ENCODE results near the gene DNAJB9. TPM values are rescaled to one million over a fixed set of nuclear protein-coding genes. Genes with fewer than 3 reads are reported as not detected.

The DNAJB9 gene
- total and polyA plus RNA-seq, 2 experiments from 2014 or later = 7.3 to 16.0 TPM

DNA sequence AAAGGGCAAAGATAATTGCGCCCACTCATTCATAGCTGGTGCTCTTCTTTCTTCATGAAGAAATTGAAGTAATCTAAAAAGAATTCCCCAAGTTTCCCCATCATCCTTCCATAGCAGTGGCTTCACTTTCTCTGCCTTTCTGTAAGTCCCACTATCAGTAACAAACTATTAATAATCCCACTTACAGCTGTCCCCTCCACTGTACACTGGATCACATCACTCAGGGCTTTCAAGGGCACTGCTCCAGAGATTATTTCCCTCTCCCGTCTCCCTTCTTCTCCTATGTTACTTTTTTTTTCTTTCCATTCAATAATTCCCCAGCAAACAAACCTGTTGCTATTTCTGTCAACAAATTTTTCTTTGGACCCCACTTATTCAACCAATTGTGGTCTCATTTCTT lies 16.2 kb downstream of the DNAJB9 start:
- H3K4me3 Mint-ChIP-seq = no peak overlapping the region
- Histone ChIP-seq H3F3A (replicated peaks; ENCODE audit: low read depth) (no peaks in the 10 kb centered on the region), H3K9me2 (ENCODE audit: insufficient read depth) (no peaks in the 10 kb centered on the region; the same call in 1 of the 2 replicates), H3K79me2 (replicated peaks; ENCODE audit: insufficient read depth) (no peaks in the 10 kb centered on the region), H3K4me3 (no peak overlapping the region), H3K4me2 (no peak overlapping the region), H3K4me1 (ENCODE audit: insufficient read depth) (peaks cover 4% of the 10 kb centered on the region; the same call in 1 of the 2 replicates), H4K20me1 (replicated peaks; ENCODE audit: insufficient read depth) (no peaks in the 10 kb centered on the region), H3K27me3 (ENCODE audit: insufficient read depth) (no peaks in the 10 kb centered on the region), H3K36me3 (ENCODE audit: insufficient read depth) (no peaks in the 10 kb centered on the region; the same call in 1 of the 2 replicates), H3K27ac (ENCODE audit: low read depth) (no peak overlapping the region), H2AFZ (no peak overlapping the region)
- H3K9me3 Mint-ChIP-seq = peaks cover 4% of the 10 kb centered on the region
- ATAC-seq (no peak), DNase-seq (ENCODE audit: low spot score) (no peak)
- H3K4me1 Mint-ChIP-seq = peaks cover 19% of the 10 kb centered on the region
- peaks cover 5% of the 10 kb centered on the region for H3K36me3 Mint-ChIP-seq (ENCODE audit: low read depth)
- H3K27ac Mint-ChIP-seq = no peak overlapping the region
- H3K27me3 Mint-ChIP-seq (ENCODE audit: insufficient read depth, low read depth, poor library complexity) = no peaks in the 10 kb centered on the region
- TF ChIP-seq CREB1 (CRISPR knock-in tag; IDR thresholded peaks at IDR 0.05; ENCODE audit: low read depth) (no peak), POLR2AphosphoS5 (IDR thresholded peaks at IDR 0.05; ENCODE audit: low read depth) (no peak)
- TF ChIP-seq, protein P1, sequence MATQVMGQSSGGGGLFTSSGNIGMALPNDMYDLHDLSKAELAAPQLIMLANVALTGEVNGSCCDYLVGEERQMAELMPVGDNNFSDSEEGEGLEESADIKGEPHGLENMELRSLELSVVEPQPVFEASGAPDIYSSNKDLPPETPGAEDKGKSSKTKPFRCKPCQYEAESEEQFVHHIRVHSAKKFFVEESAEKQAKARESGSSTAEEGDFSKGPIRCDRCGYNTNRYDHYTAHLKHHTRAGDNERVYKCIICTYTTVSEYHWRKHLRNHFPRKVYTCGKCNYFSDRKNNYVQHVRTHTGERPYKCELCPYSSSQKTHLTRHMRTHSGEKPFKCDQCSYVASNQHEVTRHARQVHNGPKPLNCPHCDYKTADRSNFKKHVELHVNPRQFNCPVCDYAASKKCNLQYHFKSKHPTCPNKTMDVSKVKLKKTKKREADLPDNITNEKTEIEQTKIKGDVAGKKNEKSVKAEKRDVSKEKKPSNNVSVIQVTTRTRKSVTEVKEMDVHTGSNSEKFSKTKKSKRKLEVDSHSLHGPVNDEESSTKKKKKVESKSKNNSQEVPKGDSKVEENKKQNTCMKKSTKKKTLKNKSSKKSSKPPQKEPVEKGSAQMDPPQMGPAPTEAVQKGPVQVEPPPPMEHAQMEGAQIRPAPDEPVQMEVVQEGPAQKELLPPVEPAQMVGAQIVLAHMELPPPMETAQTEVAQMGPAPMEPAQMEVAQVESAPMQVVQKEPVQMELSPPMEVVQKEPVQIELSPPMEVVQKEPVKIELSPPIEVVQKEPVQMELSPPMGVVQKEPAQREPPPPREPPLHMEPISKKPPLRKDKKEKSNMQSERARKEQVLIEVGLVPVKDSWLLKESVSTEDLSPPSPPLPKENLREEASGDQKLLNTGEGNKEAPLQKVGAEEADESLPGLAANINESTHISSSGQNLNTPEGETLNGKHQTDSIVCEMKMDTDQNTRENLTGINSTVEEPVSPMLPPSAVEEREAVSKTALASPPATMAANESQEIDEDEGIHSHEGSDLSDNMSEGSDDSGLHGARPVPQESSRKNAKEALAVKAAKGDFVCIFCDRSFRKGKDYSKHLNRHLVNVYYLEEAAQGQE (IDR thresholded peaks at IDR 0.05; ENCODE audit: unreplicated experiment) = no peak

- peaks cover under 1% of the 10 kb centered on the region; the same call in 1 of the 3 replicates for H3K36me3 Mint-ChIP-seq (ENCODE audit: low read depth)
- H3F3A ChIP-seq (replicated peaks; ENCODE audit: low read depth) = no peaks in the 10 kb centered on the region
- no peaks in the 10 kb centered on the region for H3K27me3 Mint-ChIP-seq (ENCODE audit: insufficient read depth, low read depth, poor library complexity)
- peaks cover 14% of the 10 kb centered on the region for H3K4me1 Mint-ChIP-seq
- H2AFZ ChIP-seq = no peak overlapping the region
- no peak overlapping the region for H3K4me3 Mint-ChIP-seq
- H3K36me3 ChIP-seq (ENCODE audit: insufficient read depth) = no peaks in the 10 kb centered on the region
- no peaks in the 10 kb centered on the region; the same call in 1 of the 2 replicates for H3K9me2 ChIP-seq (ENCODE audit: insufficient read depth)
- no peak overlapping the region for H3K4me3 ChIP-seq
- ATAC-seq = no peak
- no peak overlapping the region for H3K27ac Mint-ChIP-seq
- DNase-seq (ENCODE audit: low spot score) = no peak
- H3K9me3 Mint-ChIP-seq = no peaks in the 10 kb centered on the region; the same call in 2 of the 3 replicates
- no peaks in the 10 kb centered on the region for H3K79me2 ChIP-seq (replicated peaks; ENCODE audit: insufficient read depth)
- H3K4me2 ChIP-seq = no peak overlapping the region
- no peaks in the 10 kb centered on the region for H3K27me3 ChIP-seq (ENCODE audit: insufficient read depth)
- H3K27ac ChIP-seq (ENCODE audit: low read depth) = no peak overlapping the region
- H4K20me1 ChIP-seq (replicated peaks; ENCODE audit: insufficient read depth) = no peaks in the 10 kb centered on the region
- peaks cover 4% of the 10 kb centered on the region; the same call in 1 of the 2 replicates for H3K4me1 ChIP-seq (ENCODE audit: insufficient read depth)
- no peak for TF ChIP-seq POLR2AphosphoS5 (IDR thresholded peaks at IDR 0.05; ENCODE audit: low read depth)
- TF ChIP-seq EZH2 (IDR thresholded peaks at IDR 0.05; ENCODE audit: low read depth, unreplicated experiment) = no peak
- no peak for TF ChIP-seq JUNB (IDR thresholded peaks at IDR 0.05; ENCODE audit: unreplicated experiment)
- no peak for TF ChIP-seq CTCF (conservative IDR thresholded peaks at IDR 0.05; ENCODE audit: low read depth in 2 of 2)
- TF ChIP-seq, protein P2, sequence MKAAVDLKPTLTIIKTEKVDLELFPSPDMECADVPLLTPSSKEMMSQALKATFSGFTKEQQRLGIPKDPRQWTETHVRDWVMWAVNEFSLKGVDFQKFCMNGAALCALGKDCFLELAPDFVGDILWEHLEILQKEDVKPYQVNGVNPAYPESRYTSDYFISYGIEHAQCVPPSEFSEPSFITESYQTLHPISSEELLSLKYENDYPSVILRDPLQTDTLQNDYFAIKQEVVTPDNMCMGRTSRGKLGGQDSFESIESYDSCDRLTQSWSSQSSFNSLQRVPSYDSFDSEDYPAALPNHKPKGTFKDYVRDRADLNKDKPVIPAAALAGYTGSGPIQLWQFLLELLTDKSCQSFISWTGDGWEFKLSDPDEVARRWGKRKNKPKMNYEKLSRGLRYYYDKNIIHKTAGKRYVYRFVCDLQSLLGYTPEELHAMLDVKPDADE (IDR thresholded peaks at IDR 0.05) = no peak
- TF ChIP-seq EZH2phosphoT487 (IDR thresholded peaks at IDR 0.05; ENCODE audit: unreplicated experiment) = no peak
- TF ChIP-seq CREB1 (CRISPR knock-in tag; IDR thresholded peaks at IDR 0.05; ENCODE audit: low read depth) = no peak
- TF ChIP-seq ZNF331 (CRISPR knock-in tag; IDR thresholded peaks at IDR 0.05; ENCODE audit: low read depth) = no peak
- no peak for TF ChIP-seq NANOG (IDR thresholded peaks at IDR 0.05; ENCODE audit: borderline replicate concordance)
- TF ChIP-seq, protein P1 (IDR thresholded peaks at IDR 0.05; ENCODE audit: unreplicated experiment) = no peak
Measured at GRCh38 chr7:108586274-108586710, 16.6 kb downstream of the DNAJB9 start.
